GM23338 (cell line): ENCODE measurements around the gene FAM234A.

Experiments used
- CREB1 ChIP-seq: fragments of 250-450 bp; sonication (Bioruptor Pico); IDR thresholded peaks from 2 replicates; pipeline ENCODE4 v1.5.0; 2020; ENCODE audit warnings: low read depth, mild to moderate bottlenecking, moderate library complexity
- EZH2 ChIP-seq: fragments of 200-600 bp; sonication (generic); IDR thresholded peaks from one replicate; pipeline ENCODE4 v1.8.0; 2017; ENCODE audit warnings: antibody characterized with exemption, mild to moderate bottlenecking, low read depth; ENCODE audit not compliant: unreplicated experiment
- POLR2AphosphoS5 ChIP-seq: IDR thresholded peaks from 2 replicates; pipeline ENCODE4 v1.6.1; 2016; ENCODE audit warnings: antibody characterized with exemption, low read depth
- TF ChIP-seq, protein P1 (sequence below), 2 experiments: fragments of 200-600 bp in 1 of 2; sonication (generic) in 1 of 2; conservative IDR thresholded peaks; 2 replicates each; pipeline versions ENCODE4 v1.5.1 to v1.6.1; 2016 to 2017; ENCODE audit warnings: antibody characterized with exemption in 2 of 2, low read depth in 2 of 2, mild to moderate bottlenecking in 2 of 2, moderate library complexity in 1 of 2
- TF ChIP-seq, protein P2 (sequence below): IDR thresholded peaks from one replicate; pipeline ENCODE4 v1.6.1; 2018; ENCODE audit warnings: antibody characterized with exemption; ENCODE audit not compliant: unreplicated experiment
- TF ChIP-seq, protein P3 (sequence below): fragments of 250-450 bp; sonication (Bioruptor Pico); IDR thresholded peaks from 2 replicates; pipeline ENCODE4 v1.5.0; 2020; ENCODE audit warnings: mild to moderate bottlenecking, moderate library complexity

DNA sequence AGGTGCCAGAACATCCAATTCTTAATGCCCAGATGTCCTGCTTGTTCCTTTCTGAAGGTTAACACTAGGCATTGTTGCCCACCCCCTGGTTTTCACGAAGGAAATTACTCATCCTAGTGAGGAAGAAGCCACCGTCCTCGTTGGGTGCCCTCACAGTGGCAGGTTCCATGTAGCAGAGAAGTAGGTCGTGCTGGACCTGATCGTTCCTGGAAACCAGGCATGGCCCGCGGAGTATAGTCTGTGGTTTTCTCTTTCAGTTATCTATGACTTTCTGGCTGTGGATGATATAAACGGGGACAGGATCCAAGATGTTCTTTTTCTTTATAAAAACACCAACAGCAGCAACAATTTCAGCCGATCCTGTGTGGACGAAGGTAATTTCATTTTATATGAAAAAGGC lies 24.6 kb downstream of the FAM234A start:
- TF ChIP-seq EZH2: no peak
- TF ChIP-seq, protein P1, sequence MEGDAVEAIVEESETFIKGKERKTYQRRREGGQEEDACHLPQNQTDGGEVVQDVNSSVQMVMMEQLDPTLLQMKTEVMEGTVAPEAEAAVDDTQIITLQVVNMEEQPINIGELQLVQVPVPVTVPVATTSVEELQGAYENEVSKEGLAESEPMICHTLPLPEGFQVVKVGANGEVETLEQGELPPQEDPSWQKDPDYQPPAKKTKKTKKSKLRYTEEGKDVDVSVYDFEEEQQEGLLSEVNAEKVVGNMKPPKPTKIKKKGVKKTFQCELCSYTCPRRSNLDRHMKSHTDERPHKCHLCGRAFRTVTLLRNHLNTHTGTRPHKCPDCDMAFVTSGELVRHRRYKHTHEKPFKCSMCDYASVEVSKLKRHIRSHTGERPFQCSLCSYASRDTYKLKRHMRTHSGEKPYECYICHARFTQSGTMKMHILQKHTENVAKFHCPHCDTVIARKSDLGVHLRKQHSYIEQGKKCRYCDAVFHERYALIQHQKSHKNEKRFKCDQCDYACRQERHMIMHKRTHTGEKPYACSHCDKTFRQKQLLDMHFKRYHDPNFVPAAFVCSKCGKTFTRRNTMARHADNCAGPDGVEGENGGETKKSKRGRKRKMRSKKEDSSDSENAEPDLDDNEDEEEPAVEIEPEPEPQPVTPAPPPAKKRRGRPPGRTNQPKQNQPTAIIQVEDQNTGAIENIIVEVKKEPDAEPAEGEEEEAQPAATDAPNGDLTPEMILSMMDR (conservative IDR thresholded peaks at IDR 0.05; ENCODE audit: low read depth in 2 of 2): no peak
- TF ChIP-seq, protein P2, sequence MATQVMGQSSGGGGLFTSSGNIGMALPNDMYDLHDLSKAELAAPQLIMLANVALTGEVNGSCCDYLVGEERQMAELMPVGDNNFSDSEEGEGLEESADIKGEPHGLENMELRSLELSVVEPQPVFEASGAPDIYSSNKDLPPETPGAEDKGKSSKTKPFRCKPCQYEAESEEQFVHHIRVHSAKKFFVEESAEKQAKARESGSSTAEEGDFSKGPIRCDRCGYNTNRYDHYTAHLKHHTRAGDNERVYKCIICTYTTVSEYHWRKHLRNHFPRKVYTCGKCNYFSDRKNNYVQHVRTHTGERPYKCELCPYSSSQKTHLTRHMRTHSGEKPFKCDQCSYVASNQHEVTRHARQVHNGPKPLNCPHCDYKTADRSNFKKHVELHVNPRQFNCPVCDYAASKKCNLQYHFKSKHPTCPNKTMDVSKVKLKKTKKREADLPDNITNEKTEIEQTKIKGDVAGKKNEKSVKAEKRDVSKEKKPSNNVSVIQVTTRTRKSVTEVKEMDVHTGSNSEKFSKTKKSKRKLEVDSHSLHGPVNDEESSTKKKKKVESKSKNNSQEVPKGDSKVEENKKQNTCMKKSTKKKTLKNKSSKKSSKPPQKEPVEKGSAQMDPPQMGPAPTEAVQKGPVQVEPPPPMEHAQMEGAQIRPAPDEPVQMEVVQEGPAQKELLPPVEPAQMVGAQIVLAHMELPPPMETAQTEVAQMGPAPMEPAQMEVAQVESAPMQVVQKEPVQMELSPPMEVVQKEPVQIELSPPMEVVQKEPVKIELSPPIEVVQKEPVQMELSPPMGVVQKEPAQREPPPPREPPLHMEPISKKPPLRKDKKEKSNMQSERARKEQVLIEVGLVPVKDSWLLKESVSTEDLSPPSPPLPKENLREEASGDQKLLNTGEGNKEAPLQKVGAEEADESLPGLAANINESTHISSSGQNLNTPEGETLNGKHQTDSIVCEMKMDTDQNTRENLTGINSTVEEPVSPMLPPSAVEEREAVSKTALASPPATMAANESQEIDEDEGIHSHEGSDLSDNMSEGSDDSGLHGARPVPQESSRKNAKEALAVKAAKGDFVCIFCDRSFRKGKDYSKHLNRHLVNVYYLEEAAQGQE: no peak
- TF ChIP-seq CREB1: no peak
- no peak for TF ChIP-seq POLR2AphosphoS5
- TF ChIP-seq, protein P3, sequence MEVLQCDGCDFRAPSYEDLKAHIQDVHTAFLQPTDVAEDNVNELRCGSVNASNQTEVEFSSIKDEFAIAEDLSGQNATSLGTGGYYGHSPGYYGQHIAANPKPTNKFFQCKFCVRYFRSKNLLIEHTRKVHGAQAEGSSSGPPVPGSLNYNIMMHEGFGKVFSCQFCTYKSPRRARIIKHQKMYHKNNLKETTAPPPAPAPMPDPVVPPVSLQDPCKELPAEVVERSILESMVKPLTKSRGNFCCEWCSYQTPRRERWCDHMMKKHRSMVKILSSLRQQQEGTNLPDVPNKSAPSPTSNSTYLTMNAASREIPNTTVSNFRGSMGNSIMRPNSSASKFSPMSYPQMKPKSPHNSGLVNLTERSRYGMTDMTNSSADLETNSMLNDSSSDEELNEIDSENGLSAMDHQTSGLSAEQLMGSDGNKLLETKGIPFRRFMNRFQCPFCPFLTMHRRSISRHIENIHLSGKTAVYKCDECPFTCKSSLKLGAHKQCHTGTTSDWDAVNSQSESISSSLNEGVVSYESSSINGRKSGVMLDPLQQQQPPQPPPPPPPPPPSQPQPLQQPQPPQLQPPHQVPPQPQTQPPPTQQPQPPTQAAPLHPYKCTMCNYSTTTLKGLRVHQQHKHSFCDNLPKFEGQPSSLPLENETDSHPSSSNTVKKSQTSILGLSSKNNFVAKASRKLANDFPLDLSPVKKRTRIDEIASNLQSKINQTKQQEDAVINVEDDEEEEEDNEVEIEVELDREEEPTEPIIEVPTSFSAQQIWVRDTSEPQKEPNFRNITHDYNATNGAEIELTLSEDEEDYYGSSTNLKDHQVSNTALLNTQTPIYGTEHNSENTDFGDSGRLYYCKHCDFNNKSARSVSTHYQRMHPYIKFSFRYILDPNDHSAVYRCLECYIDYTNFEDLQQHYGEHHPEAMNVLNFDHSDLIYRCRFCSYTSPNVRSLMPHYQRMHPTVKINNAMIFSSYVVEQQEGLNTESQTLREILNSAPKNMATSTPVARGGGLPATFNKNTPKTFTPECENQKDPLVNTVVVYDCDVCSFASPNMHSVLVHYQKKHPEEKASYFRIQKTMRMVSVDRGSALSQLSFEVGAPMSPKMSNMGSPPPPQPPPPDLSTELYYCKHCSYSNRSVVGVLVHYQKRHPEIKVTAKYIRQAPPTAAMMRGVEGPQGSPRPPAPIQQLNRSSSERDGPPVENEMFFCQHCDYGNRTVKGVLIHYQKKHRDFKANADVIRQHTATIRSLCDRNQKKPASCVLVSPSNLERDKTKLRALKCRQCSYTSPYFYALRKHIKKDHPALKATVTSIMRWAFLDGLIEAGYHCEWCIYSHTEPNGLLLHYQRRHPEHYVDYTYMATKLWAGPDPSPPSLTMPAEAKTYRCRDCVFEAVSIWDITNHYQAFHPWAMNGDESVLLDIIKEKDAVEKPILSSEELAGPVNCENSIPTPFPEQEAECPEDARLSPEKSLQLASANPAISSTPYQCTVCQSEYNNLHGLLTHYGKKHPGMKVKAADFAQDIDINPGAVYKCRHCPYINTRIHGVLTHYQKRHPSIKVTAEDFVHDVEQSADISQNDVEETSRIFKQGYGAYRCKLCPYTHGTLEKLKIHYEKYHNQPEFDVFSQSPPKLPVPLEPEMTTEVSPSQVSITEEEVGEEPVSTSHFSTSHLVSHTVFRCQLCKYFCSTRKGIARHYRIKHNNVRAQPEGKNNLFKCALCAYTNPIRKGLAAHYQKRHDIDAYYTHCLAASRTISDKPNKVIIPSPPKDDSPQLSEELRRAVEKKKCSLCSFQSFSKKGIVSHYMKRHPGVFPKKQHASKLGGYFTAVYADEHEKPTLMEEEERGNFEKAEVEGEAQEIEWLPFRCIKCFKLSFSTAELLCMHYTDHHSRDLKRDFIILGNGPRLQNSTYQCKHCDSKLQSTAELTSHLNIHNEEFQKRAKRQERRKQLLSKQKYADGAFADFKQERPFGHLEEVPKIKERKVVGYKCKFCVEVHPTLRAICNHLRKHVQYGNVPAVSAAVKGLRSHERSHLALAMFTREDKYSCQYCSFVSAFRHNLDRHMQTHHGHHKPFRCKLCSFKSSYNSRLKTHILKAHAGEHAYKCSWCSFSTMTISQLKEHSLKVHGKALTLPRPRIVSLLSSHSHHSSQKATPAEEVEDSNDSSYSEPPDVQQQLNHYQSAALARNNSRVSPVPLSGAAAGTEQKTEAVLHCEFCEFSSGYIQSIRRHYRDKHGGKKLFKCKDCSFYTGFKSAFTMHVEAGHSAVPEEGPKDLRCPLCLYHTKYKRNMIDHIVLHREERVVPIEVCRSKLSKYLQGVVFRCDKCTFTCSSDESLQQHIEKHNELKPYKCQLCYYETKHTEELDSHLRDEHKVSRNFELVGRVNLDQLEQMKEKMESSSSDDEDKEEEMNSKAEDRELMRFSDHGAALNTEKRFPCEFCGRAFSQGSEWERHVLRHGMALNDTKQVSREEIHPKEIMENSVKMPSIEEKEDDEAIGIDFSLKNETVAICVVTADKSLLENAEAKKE (CRISPR knock-in tag): no peak
